HepG2 (cell line): ENCODE measurements around the gene TBCD. TPM values are rescaled to one million over a fixed set of nuclear protein-coding genes. Genes with fewer than 3 reads are reported as not detected.

Source experiments
- ATAC-seq: fragments of 200-7000 bp; cut with Tn5 transposase; 3 replicates; pipeline ENCODE4 v1.9.1; 2020; ENCODE audit warnings: mild to moderate bottlenecking, moderate library complexity
- BruUV-seq: library from RNA; stranded (reverse); fragments of 400-500 nt; replicated peaks from 2 replicates; lab custom pipeline; 2021; lab: Mats Ljungman, UMichigan
- CTCF ChIA-PET: fragments of 300-600 bp; formaldehyde crosslinking; extraction: SDS; loops from one replicate; lab custom pipeline; 2021; ENCODE audit warnings: low total read pairs, inconsistent platforms, low intra/inter-chr PET ratio; lab: Yijun Ruan, JAX
- POLR2A ChIA-PET: fragments of 350-600 bp; sonication (Branson Sonifier 250); formaldehyde crosslinking; loops from one replicate; lab custom pipeline; 2020; ENCODE audit warnings: antibody characterized with exemption, inconsistent platforms; lab: Yijun Ruan, JAX
- DNase-seq: peaks from one replicate; pipeline ENCODE4 v3.0.0-alpha.2; 2015; ENCODE audit warnings: low spot score
- FAIRE-seq: peaks from 3 replicates; lab custom pipeline; 2011; peaks lifted over from hg19 to GRCh38; lab: Jason Lieb, UNC
- H2AFZ ChIP-seq: one replicate; pipeline ENCODE4 v1.6.1; 2011; ENCODE audit warnings: low read length, inconsistent platforms
- H3K27ac ChIP-seq: fragments of 300-600 bp; 3 replicates; pipeline ENCODE4 v1.8.0; 2011; ENCODE audit warnings: mixed run types, mild to moderate bottlenecking, mixed read lengths, low read length, inconsistent platforms; ENCODE audit not compliant: insufficient read depth; ENCODE audit errors: extremely low read length
- H3K27me3 ChIP-seq, 2 experiments: fragments of 200-600 bp in 1 of 2; 2 replicates in 1 of 2; 3 replicates in 1 of 2; pipeline versions ENCODE4 v1.6.0 to v1.8.0; 2011; ENCODE audit warnings: low read length in 2 of 2, mild to moderate bottlenecking in 2 of 2, moderate library complexity in 2 of 2, inconsistent platforms in 1 of 2; ENCODE audit not compliant: insufficient read depth in 2 of 2, control insufficient read depth in 1 of 2
- H3K36me3 ChIP-seq, 2 experiments: fragments of 200-600 bp in 1 of 2; replicated peaks in 1 of 2; 2 replicates in 1 of 2; 3 replicates in 1 of 2; pipeline versions ENCODE4 v1.5.1 to v1.8.0; 2011; ENCODE audit warnings: low read length in 2 of 2, inconsistent platforms in 1 of 2; ENCODE audit not compliant: insufficient read depth in 2 of 2, control insufficient read depth in 1 of 2
- H3K4me1 ChIP-seq: 2 replicates; pipeline ENCODE4 v1.5.1; 2012; ENCODE audit warnings: low read length, inconsistent platforms; ENCODE audit not compliant: insufficient read depth
- H3K4me2 ChIP-seq: 2 replicates; pipeline ENCODE4 v1.6.0; 2011; ENCODE audit warnings: low read depth, low read length, inconsistent platforms
- H3K4me3 ChIP-seq, 3 experiments: fragments of 200-600 bp in 1 of 3; sonication (generic), shearing (Covaris generic) in 1 of 3; replicated peaks in 1 of 3; 2 replicates each; pipeline ENCODE4 v1.5.1; 2011 to 2016; ENCODE audit warnings: low read length in 3 of 3, inconsistent platforms in 2 of 3, low read depth in 2 of 3, mild to moderate bottlenecking in 2 of 3, control low read depth in 1 of 3, mixed read lengths in 1 of 3; ENCODE audit not compliant: insufficient read depth in 1 of 3
- H3K79me2 ChIP-seq: one replicate; pipeline ENCODE4 v1.6.1; 2011; ENCODE audit warnings: low read length, inconsistent platforms; ENCODE audit not compliant: insufficient read depth
- H3K9ac ChIP-seq: 2 replicates; pipeline ENCODE4 v1.6.0; 2011; ENCODE audit warnings: mild to moderate bottlenecking, low read depth, low read length, inconsistent platforms; ENCODE audit not compliant: insufficient read depth
- H3K9me3 ChIP-seq: 2 replicates; pipeline ENCODE4 v1.5.1; 2012; ENCODE audit warnings: mild to moderate bottlenecking, low read length
- H4K20me1 ChIP-seq: 2 replicates; pipeline ENCODE4 v1.6.0; 2011; ENCODE audit warnings: inconsistent platforms, mild to moderate bottlenecking, low read length, moderate library complexity; ENCODE audit not compliant: insufficient read depth
- ARNTL ChIP-seq: sonication (generic); formaldehyde crosslinking; IDR thresholded peaks from 2 replicates; pipeline ENCODE4 v1.4.0; 2020; ENCODE audit warnings: mild to moderate bottlenecking, missing genetic modification reagents
- GPBP1L1 ChIP-seq: sonication (generic); formaldehyde crosslinking; IDR thresholded peaks from 2 replicates; pipeline ENCODE4 v1.5.0; 2020; ENCODE audit warnings: mild to moderate bottlenecking, missing genetic modification reagents
- MTF2 ChIP-seq: sonication (generic); formaldehyde crosslinking; IDR thresholded peaks from 2 replicates; pipeline ENCODE4 v1.5.0; 2020; ENCODE audit warnings: missing genetic modification reagents, borderline replicate concordance
- NFKB2 ChIP-seq: sonication (generic); formaldehyde crosslinking; IDR thresholded peaks from 2 replicates; pipeline ENCODE4 v1.4.0; 2020; ENCODE audit warnings: missing genetic modification reagents, borderline replicate concordance
- NR1H2 ChIP-seq: sonication (generic); formaldehyde crosslinking; IDR thresholded peaks from 2 replicates; pipeline ENCODE4 v1.8.1; 2022; ENCODE audit warnings: low read depth, missing genetic modification reagents, borderline replicate concordance
- POLR2AphosphoS2 ChIP-seq: IDR thresholded peaks from 2 replicates; pipeline ENCODE4 v1.6.1; 2011; ENCODE audit warnings: low read depth, low read length, improper control_type of control experiment
- RAD21 ChIP-seq: fragments of 450-650 bp; formaldehyde crosslinking; IDR thresholded peaks from 2 replicates; pipeline ENCODE4 v1.5.0; 2020; ENCODE audit warnings: mild to moderate bottlenecking
- RFX5 ChIP-seq: IDR thresholded peaks from 2 replicates; pipeline ENCODE4 v1.6.1; 2011; ENCODE audit warnings: low read depth, low read length, improper control_type of control experiment
- SATB2 ChIP-seq: sonication (generic); formaldehyde crosslinking; IDR thresholded peaks from 2 replicates; pipeline ENCODE4 v1.5.0; 2020; ENCODE audit warnings: missing genetic modification reagents
- SIX4 ChIP-seq: sonication (generic); formaldehyde crosslinking; IDR thresholded peaks from 2 replicates; pipeline ENCODE4 v1.4.0; 2020; ENCODE audit warnings: missing genetic modification reagents
- TEAD3 ChIP-seq: optimal IDR thresholded peaks from 2 replicates; pipeline ENCODE3; 2016; ENCODE audit warnings: borderline replicate concordance
- ZFP1 ChIP-seq: IDR thresholded peaks from 2 replicates; pipeline ENCODE4 v1.6.1; 2016
- ZFP36 ChIP-seq: fragments of 150-350 bp; IDR thresholded peaks from 2 replicates; pipeline ENCODE4 v1.6.1; 2018; ENCODE audit warnings: borderline replicate concordance, low read length, low read depth; ENCODE audit not compliant: partially characterized antibody
- ZFP82 ChIP-seq: sonication (generic); formaldehyde crosslinking; IDR thresholded peaks from 2 replicates; pipeline ENCODE4 v1.5.1; 2020; ENCODE audit warnings: mild to moderate bottlenecking, missing genetic modification reagents, borderline replicate concordance
- ZSCAN20 ChIP-seq: sonication (generic); formaldehyde crosslinking; IDR thresholded peaks from 2 replicates; pipeline ENCODE4 v1.4.0; 2020; ENCODE audit warnings: missing genetic modification reagents, mild to moderate bottlenecking, borderline replicate concordance
- WGBS: methylation state at CpG from one replicate; pipeline ENCODE4 v1.1.6; 2017; ENCODE audit warnings: low lambda C conversion rate; 5-methylcytosine and 5-hydroxymethylcytosine counted together
- in situ Hi-C: cut with HindIII; loops from 2 replicates; pipeline ENCODE4 v1.10.0; 2017; ENCODE audit warnings: low pct_unique_long_range_greater_than_20kb; ENCODE audit not compliant: extremely low pct_ligation_motif_present
- intact Hi-C: fragments of 100-400 bp; cut with micrococcal nuclease; formaldehyde crosslinking; loops from one replicate; pipeline ENCODE4 v1.10.0; 2022; ENCODE audit not compliant: unreplicated experiment
- polyA plus RNA-seq, 8 experiments: library from polyadenylated mRNA; depleted of rRNA in 3 of 8; stranded (reverse) in 7 of 8; unstranded in 1 of 8; fragments of >200 nt; fragmentation: Illumina TruSeq in 4 of 8; extraction: Trizol in 4 of 8; gene quantifications; 2 replicates each; pipeline versions ENCODE4 v1.2.1 to v1.2.3, GENCODE V29; 2011 to 2016; ENCODE audit warnings: low read depth in 4 of 8, missing spikeins in 1 of 8, mixed read lengths in 1 of 8; ENCODE audit not compliant: insufficient read depth in 1 of 8
- total RNA-seq, 5 experiments: library from RNA; depleted of rRNA; stranded (reverse); fragments of >200 nt; fragmentation: Illumina TruSeq; extraction: Trizol; gene quantifications; 2 replicates each; pipeline ENCODE4 v1.2.3, GENCODE V29; 2016; ENCODE audit warnings: low read depth in 1 of 5
- TF ChIP-seq, protein P1 (sequence below): sonication (generic); formaldehyde crosslinking; IDR thresholded peaks from 2 replicates; pipeline ENCODE4 v1.5.0; 2020; ENCODE audit warnings: mild to moderate bottlenecking, missing genetic modification reagents, borderline replicate concordance

Gene TBCD
- total and polyA plus RNA-seq, 2 of the 13 experiments (the other 11 are each of a cell fraction or from before 2014, with no cell fraction given): 33.9 to 54.8 TPM

DNA sequence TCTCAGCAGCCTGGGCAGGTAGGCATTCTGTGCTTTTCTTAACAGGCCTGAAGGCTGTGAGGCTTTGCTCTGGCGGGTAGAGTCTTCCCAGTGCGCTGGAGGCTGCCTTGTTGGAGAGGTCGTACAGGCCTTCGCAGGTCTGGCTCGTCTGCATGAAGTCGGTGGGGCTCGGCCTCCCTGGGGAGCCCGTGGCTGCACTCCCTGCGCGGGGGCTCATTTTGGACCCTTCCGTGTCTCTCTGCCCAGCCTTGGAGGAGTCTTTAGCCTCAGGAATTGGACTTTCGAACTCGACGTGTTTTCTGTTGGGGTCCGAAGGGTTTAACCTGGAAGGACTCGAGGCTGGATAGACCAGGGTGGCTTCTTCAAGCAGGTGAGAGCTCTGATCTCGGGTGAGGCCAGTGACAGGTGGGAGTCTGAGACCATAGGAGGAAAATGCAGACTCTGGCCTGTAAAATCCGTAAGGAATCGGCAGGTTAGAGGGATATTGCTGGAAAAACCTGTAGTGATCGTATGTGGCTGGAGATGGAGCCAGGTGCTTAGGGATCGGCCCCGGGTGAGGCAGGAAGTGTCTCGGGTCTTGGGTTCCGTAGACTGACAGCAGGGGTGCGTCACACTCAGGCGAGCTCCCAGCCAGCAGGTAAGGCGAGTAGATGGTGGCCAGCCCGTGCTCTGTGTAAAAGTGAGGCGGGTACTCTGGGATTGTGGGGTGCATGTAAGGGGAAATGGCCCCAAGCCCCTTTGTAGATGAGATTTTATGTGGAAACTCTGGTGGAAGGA is 79.4 kb downstream of the TBCD start:
- H3K27me3 ChIP-seq: no peaks in the 10 kb centered on the region
- H3K36me3 ChIP-seq: peaks cover 9 to 28% of the 10 kb centered on the region in 2 experiments; a peak in 4 of 5 replicates
- no peak overlapping the region for H3K4me3 ChIP-seq
- H3K79me2 ChIP-seq: no peaks in the 10 kb centered on the region
- no peak overlapping the region for H3K27ac ChIP-seq
- no peak overlapping the region for H2AFZ ChIP-seq
- ChIA-PET CTCF (no interaction called here), POLR2A (no interaction called here)
- FAIRE-seq: no peak
- no TSS peak for BruUV-seq
- peaks cover under 1% of the 10 kb centered on the region; the same call in 1 of the 2 replicates for H3K4me1 ChIP-seq
- TF ChIP-seq NFKB2 (CRISPR knock-in tag) (no peak), MTF2 (CRISPR knock-in tag) (no peak), POLR2AphosphoS2 (no peak), NR1H2 (no peak), ZFP82 (no peak), TEAD3 (CRISPR knock-in tag) (no peak), SATB2 (CRISPR knock-in tag) (no peak), ZFP36 (no peak), RAD21 (CRISPR knock-in tag) (no peak), GPBP1L1 (CRISPR knock-in tag) (no peak), ARNTL (CRISPR knock-in tag) (no peak), RFX5 (no peak), ZSCAN20 (CRISPR knock-in tag) (no peak), SIX4 (CRISPR knock-in tag) (no peak), ZFP1 (CRISPR knock-in tag) (no peak)
- TF ChIP-seq, protein P1, sequence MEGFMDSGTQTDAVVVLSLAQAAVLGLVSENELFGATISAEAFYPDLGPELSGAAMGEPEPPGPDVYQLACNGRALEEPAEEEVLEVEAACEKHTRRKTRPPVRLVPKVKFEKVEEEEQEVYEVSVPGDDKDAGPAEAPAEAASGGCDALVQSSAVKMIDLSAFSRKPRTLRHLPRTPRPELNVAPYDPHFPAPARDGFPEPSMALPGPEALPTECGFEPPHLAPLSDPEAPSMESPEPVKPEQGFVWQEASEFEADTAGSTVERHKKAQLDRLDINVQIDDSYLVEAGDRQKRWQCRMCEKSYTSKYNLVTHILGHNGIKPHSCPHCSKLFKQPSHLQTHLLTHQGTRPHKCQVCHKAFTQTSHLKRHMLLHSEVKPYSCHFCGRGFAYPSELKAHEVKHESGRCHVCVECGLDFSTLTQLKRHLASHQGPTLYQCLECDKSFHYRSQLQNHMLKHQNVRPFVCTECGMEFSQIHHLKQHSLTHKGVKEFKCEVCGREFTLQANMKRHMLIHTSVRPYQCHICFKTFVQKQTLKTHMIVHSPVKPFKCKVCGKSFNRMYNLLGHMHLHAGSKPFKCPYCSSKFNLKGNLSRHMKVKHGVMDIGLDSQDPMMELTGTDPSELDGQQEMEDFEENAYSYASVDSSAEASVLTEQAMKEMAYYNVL (CRISPR knock-in tag): no peak
- intact Hi-C loops (no loop called here), in situ Hi-C loops (no loop called here)
- ATAC-seq: no peak
- no peaks in the 10 kb centered on the region for H4K20me1 ChIP-seq
- no peak overlapping the region for H3K4me2 ChIP-seq
- no peak overlapping the region for H3K9ac ChIP-seq
- DNase-seq: no peak
- WGBS: 97% methylated on average over 23 of the region's 29 CpGs
- no peaks in the 10 kb centered on the region for H3K9me3 ChIP-seq
